22Rv1 (cell line): ENCODE results near the gene PRSS38.

Source experiments
- ZFX ChIP-seq: fragments of 450-650 bp; IDR thresholded peaks from 2 replicates; pipeline ENCODE4 v1.6.1; 2017; ENCODE audit warnings: antibody characterized with exemption, borderline replicate concordance
- TF ChIP-seq, protein P1 (sequence below): fragments of 450-650 bp; IDR thresholded peaks from 2 replicates; pipeline ENCODE4 v1.5.1; 2017; ENCODE audit warnings: mild to moderate bottlenecking

DNA sequence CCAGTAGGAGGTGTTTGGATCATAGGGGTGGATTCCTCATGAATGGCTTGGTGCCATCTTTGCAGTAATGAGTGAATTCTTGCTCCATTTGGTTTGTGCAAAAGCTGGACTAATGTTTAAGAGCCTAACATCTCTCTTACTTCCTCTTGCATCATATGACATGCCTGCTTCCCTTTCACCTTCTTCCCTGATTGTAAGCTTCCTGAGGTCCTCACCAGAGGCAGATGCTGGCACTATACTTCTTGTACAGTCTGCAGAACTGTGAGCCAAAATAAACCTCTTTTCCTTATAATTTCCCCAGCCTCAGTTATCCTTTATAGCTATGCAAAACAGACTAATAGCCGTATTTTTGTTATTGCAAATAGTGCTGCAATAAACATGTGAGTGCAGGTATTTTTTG, 8.1 kb downstream of the PRSS38 start:
- TF ChIP-seq, protein P1, sequence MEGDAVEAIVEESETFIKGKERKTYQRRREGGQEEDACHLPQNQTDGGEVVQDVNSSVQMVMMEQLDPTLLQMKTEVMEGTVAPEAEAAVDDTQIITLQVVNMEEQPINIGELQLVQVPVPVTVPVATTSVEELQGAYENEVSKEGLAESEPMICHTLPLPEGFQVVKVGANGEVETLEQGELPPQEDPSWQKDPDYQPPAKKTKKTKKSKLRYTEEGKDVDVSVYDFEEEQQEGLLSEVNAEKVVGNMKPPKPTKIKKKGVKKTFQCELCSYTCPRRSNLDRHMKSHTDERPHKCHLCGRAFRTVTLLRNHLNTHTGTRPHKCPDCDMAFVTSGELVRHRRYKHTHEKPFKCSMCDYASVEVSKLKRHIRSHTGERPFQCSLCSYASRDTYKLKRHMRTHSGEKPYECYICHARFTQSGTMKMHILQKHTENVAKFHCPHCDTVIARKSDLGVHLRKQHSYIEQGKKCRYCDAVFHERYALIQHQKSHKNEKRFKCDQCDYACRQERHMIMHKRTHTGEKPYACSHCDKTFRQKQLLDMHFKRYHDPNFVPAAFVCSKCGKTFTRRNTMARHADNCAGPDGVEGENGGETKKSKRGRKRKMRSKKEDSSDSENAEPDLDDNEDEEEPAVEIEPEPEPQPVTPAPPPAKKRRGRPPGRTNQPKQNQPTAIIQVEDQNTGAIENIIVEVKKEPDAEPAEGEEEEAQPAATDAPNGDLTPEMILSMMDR: no peak
- TF ChIP-seq ZFX: no peak
